ENCODE results near the gene NPHS1.

GRCh38 chr19:35888398-35888797, 36.1 kb upstream of the NPHS1 start:
- no peak for TF ChIP-seq CTCF (IDR thresholded peaks at IDR 0.05)
- no peak for TF ChIP-seq POLR2A (IDR thresholded peaks at IDR 0.05)
- no peak for TF ChIP-seq EP300 (IDR thresholded peaks at IDR 0.05; ENCODE audit: low read depth)
- TF ChIP-seq POLR2AphosphoS5 (IDR thresholded peaks at IDR 0.05), result no peak
